Purkinje cell (primary cell): ENCODE results near the gene USP9X. TPM values are rescaled to one million over a fixed set of nuclear protein-coding genes. Genes with fewer than 3 reads are reported as not detected.

Experiments
- polyA plus RNA-seq: library from polyadenylated mRNA; unstranded; fragments of >200 nt; fragmentation: Nextera tagmentation; gene quantifications from 2 replicates; pipeline ENCODE4 v1.2.1, GENCODE V29; 2014

Gene USP9X
- 43.6 and 51.1 TPM in 2 replicates for polyA plus RNA-seq

GRCh38 chrX:41084893-41085511, at the start of gene USP9X:
Gene USP9X (plus strand): TSS chrX:41085445. CDS start chrX:41123629, 38,184 bp downstream.

Other genes starting within 250 kb of the USP9X start
- 117 and 143 TPM in 2 replicates for gene DDX3X, start 248.7 kb downstream of the USP9X start, polyA plus RNA-seq